ENCODE results near the gene NAA25. TPM values are rescaled to one million over a fixed set of nuclear protein-coding genes. Genes with fewer than 3 reads are reported as not detected.

Gene NAA25
- total RNA-seq, 1 donor from 2014 or later, result 1.9 TPM

GRCh38 chr12:112148031-112148513 lies 39.5 kb upstream of the NAA25 start:
- TF ChIP-seq CTCF (IDR thresholded peaks at IDR 0.05), result no peak
- intact Hi-C loops (cut with DNase I), result no loop called here
- Histone ChIP-seq H3K4me3 (no peak overlapping the region), H3K9me3 (no peaks in the 10 kb centered on the region), H3K36me3 (peaks cover 89 to 91% of the 10 kb centered on the region in 2 donors), H3K27me3 (no peaks in the 10 kb centered on the region), H3K27ac (no peak overlapping the region), H3K4me1 (no peaks in the 10 kb centered on the region)
- DNase-seq (ENCODE audit: low spot score in 2 of 2), result no peak

- H3K36me3 ChIP-seq, result peaks cover 84 to 91% of the 10 kb centered on the region in 2 donors
- H3K4me3 ChIP-seq, result no peak overlapping the region
- no peaks in the 10 kb centered on the region for H3K9me3 ChIP-seq
- H3K27ac ChIP-seq, result no peak overlapping the region
- no peak for TF ChIP-seq CTCF (IDR thresholded peaks at IDR 0.05)
- no peaks in the 10 kb centered on the region for H3K4me1 ChIP-seq
- no peaks in the 10 kb centered on the region for H3K27me3 ChIP-seq
- intact Hi-C loops (cut with DNase I), result no loop called here
- DNase-seq (ENCODE audit: low spot score in 2 of 2), result no peak
Measured at GRCh38 chr12:112146123-112146522, 37.5 kb upstream of the NAA25 start.

GRCh38 chr12:112140728-112141127 lies 32.1 kb upstream of the NAA25 start:
- Histone ChIP-seq H3K36me3 (peaks cover 89 to 98% of the 10 kb centered on the region in 2 donors), H3K27ac (no peak overlapping the region), H3K4me3 (no peak overlapping the region), H3K27me3 (no peaks in the 10 kb centered on the region), H3K9me3 (no peaks in the 10 kb centered on the region), H3K4me1 (no peaks in the 10 kb centered on the region)
- TF ChIP-seq CTCF (IDR thresholded peaks at IDR 0.05), result no peak
- intact Hi-C loops (cut with DNase I), result no loop called here
- no peak for DNase-seq (ENCODE audit: low spot score in 2 of 2)

- Histone ChIP-seq H3K27me3 (no peaks in the 10 kb centered on the region), H3K4me3 (no peak overlapping the region), H3K9me3 (no peaks in the 10 kb centered on the region), H3K36me3 (peaks cover 52% of the 10 kb centered on the region in 2 donors), H3K4me1 (peaks cover 6 to 16% of the 10 kb centered on the region in 2 donors), H3K27ac (no peak overlapping the region)
- DNase-seq (ENCODE audit: low spot score in 2 of 2), result no peak
- intact Hi-C loops (cut with DNase I), result no loop called here
- no peak for TF ChIP-seq CTCF (IDR thresholded peaks at IDR 0.05)
Measured at GRCh38 chr12:112134731-112135130, 26.1 kb upstream of the NAA25 start.

- DNase-seq (ENCODE audit: low spot score in 2 of 2), result no peak
Measured at GRCh38 chr12:112133418-112133817, 24.8 kb upstream of the NAA25 start.

More at GRCh38 chr12:112133418-112133817, 24.8 kb upstream of the NAA25 start:
- Histone ChIP-seq H3K36me3 (peaks cover 40 to 41% of the 10 kb centered on the region in 2 donors), H3K4me1 (peaks cover 9 to 19% of the 10 kb centered on the region in 2 donors), H3K9me3 (no peaks in the 10 kb centered on the region), H3K4me3 (no peak overlapping the region), H3K27me3 (no peaks in the 10 kb centered on the region), H3K27ac (no peak overlapping the region)
- no peak for TF ChIP-seq CTCF (IDR thresholded peaks at IDR 0.05)
- intact Hi-C loops (cut with DNase I), result no loop called here
